Measurements from ENCODE around the gene OR2M4. TPM values are rescaled to one million over a fixed set of nuclear protein-coding genes. Genes with fewer than 3 reads are reported as not detected.

The OR2M4 gene
- total and polyA plus RNA-seq, 2 donors (not counting 3 experiments of a cell fraction or from before 2014, with no cell fraction given) = not detected

DNA sequence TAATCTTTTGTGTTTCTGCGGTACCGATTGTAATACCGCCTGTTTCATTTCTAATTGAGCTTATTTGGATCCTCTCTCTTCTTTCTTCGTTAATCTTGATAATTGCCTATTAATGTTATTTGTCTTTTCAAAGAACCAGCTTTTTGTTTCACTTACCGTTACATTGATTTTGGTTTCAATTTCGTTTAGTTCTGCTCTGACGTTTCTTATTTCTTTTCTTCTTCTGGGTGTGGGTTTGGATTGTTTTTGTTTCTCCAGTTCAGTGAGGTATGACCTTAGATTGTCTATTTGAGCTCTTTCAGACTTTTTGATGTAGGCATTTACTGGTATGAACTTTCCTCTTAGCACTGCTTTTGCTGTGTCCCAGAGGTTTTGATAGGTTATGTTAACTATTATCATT, 47.2 kb upstream of the OR2M4 start:
- Histone ChIP-seq H3K27me3 (ENCODE audit: control insufficient read depth in 2 of 2, insufficient read depth in 2 of 2, low read length in 2 of 2) (no peaks in the 10 kb centered on the region), H3K9me3 (replicated peaks; ENCODE audit: control insufficient read depth, insufficient read depth, low read length) (no peaks in the 10 kb centered on the region), H3K4me3 (replicated peaks in 1 of 3; ENCODE audit: insufficient read depth in 1 of 3, low read depth in 1 of 3, low read length in 3 of 3) (no peak overlapping the region), H4K20me1 (replicated peaks; ENCODE audit: control insufficient read depth, extremely low read depth, insufficient read depth, low read length) (no peaks in the 10 kb centered on the region), H3K4me1 (ENCODE audit: control insufficient read depth, extremely low read depth, insufficient read depth, low read length) (no peaks in the 10 kb centered on the region), H3K79me2 (ENCODE audit: control insufficient read depth, insufficient read depth, low read length) (no peaks in the 10 kb centered on the region), H3K4me2 (ENCODE audit: insufficient read depth, low read length) (no peak overlapping the region), H3K36me3 (ENCODE audit: control insufficient read depth in 2 of 2, extremely low read depth in 1 of 2, insufficient read depth in 2 of 2, low read length in 2 of 2) (no peaks in the 10 kb centered on the region), H3K27ac (ENCODE audit: insufficient read depth, low read depth, low read length) (no peak overlapping the region), H2AFZ (ENCODE audit: low read depth, low read length) (no peak overlapping the region), H3K9ac (replicated peaks; ENCODE audit: extremely low read depth, insufficient read depth, low read length) (no peak overlapping the region), H3K9me1 (replicated peaks; ENCODE audit: control insufficient read depth, extremely low read depth, insufficient read depth, low read length) (no peaks in the 10 kb centered on the region)
- DNase-seq (ENCODE audit: low read depth, low spot score) (no peak), FAIRE-seq (no peak)
- TF ChIP-seq POLR2A (IDR thresholded peaks at IDR 0.05; ENCODE audit: low read depth, low read length) (no peak), CTCF (IDR thresholded peaks at IDR 0.05; ENCODE audit: extremely low read depth in 1 of 2, insufficient read depth in 1 of 2, low read depth in 1 of 2, low read length in 2 of 2) (no peak), FOS (IDR thresholded peaks at IDR 0.05; ENCODE audit: borderline replicate concordance, insufficient read depth, low read length) (no peak), POLR2AphosphoS5 (IDR thresholded peaks at IDR 0.05; ENCODE audit: insufficient read depth, low read depth, low read length) (no peak)
- intact Hi-C loops (cut with micrococcal nuclease) = no loop called here
- dilution Hi-C loops (cut with MboI; ENCODE audit: extremely low pct_ligation_motif_present, low sequenced_read_pairs) = no loop called here
- ChIA-PET POLR2A (no interaction called here), CTCF (no interaction called here)
- BruUV-seq (replicated peaks) = no TSS peak

DNA sequence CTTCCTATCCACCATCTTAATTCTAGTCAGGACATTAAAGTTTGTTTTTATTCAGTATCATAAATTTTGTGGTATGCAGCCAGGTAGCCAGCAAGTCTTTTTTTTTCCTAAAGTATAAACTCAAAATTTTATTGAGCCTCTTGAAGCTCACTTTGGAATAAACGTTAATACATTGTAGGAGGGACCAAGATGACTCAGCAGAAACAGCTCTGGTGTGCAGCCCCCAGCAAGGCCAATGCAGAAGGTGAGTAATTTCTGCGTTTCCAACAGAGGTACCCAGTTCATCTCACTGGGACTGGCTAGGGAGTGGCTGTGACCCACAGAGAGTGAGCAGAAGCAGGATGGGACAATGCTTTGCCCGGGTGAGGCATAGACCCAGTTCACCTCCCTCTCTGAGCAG, 43.9 kb upstream of the OR2M4 start:
- CTCF ChIA-PET = no interaction called here
- Histone ChIP-seq H4K20me1 (replicated peaks; ENCODE audit: control insufficient read depth, extremely low read depth, insufficient read depth, low read length) (no peaks in the 10 kb centered on the region), H2AFZ (ENCODE audit: low read depth, low read length) (no peak overlapping the region), H3K4me2 (ENCODE audit: insufficient read depth, low read length) (no peak overlapping the region), H3K9me1 (replicated peaks; ENCODE audit: control insufficient read depth, extremely low read depth, insufficient read depth, low read length) (no peaks in the 10 kb centered on the region), H3K4me1 (ENCODE audit: control insufficient read depth, extremely low read depth, insufficient read depth, low read length) (no peaks in the 10 kb centered on the region), H3K9me3 (replicated peaks; ENCODE audit: control insufficient read depth, insufficient read depth, low read length) (peaks cover 2% of the 10 kb centered on the region), H3K79me2 (ENCODE audit: control insufficient read depth, insufficient read depth, low read length) (no peaks in the 10 kb centered on the region), H3K27ac (ENCODE audit: insufficient read depth, low read depth, low read length) (no peak overlapping the region), H3K27me3 (ENCODE audit: control insufficient read depth in 2 of 2, insufficient read depth in 2 of 2, low read length in 2 of 2) (no peaks in the 10 kb centered on the region), H3K4me3 (replicated peaks in 1 of 3; ENCODE audit: insufficient read depth in 1 of 3, low read depth in 1 of 3, low read length in 3 of 3) (no peak overlapping the region), H3K36me3 (ENCODE audit: control insufficient read depth in 2 of 2, extremely low read depth in 1 of 2, insufficient read depth in 2 of 2, low read length in 2 of 2) (no peaks in the 10 kb centered on the region), H3K9ac (replicated peaks; ENCODE audit: extremely low read depth, insufficient read depth, low read length) (no peak overlapping the region)
- dilution Hi-C loops (cut with MboI; ENCODE audit: extremely low pct_ligation_motif_present, low sequenced_read_pairs) (no loop called here), intact Hi-C loops (cut with micrococcal nuclease) (no loop called here)
- FAIRE-seq (no peak), DNase-seq (ENCODE audit: low read depth, low spot score) (no peak)
- POLR2A ChIA-PET = no interaction called here
- no TSS peak for BruUV-seq (replicated peaks)
- TF ChIP-seq POLR2A (IDR thresholded peaks at IDR 0.05; ENCODE audit: low read depth, low read length) (no peak), JUN (IDR thresholded peaks at IDR 0.05; ENCODE audit: borderline replicate concordance, insufficient read depth, insufficient read length, low read depth) (no peak), CTCF (IDR thresholded peaks at IDR 0.05; ENCODE audit: extremely low read depth in 1 of 2, insufficient read depth in 1 of 2, low read depth in 1 of 2, low read length in 2 of 2) (no peak), FOS (IDR thresholded peaks at IDR 0.05; ENCODE audit: borderline replicate concordance, insufficient read depth, low read length) (no peak), POLR2AphosphoS5 (IDR thresholded peaks at IDR 0.05; ENCODE audit: insufficient read depth, low read depth, low read length) (no peak), EZH2 (IDR thresholded peaks at IDR 0.05; ENCODE audit: borderline replicate concordance, low read depth, low read length, severe bottlenecking) (no peak), MAX (IDR thresholded peaks at IDR 0.05; ENCODE audit: insufficient read depth, insufficient read length) (no peak), GATA2 (IDR thresholded peaks at IDR 0.05; ENCODE audit: insufficient read depth, insufficient read length, low read depth, low read length) (no peak), MYC (IDR thresholded peaks at IDR 0.05; ENCODE audit: low read depth, low read length) (no peak)

Measured in endothelial cell of umbilical vein (primary cell).